K562 (cell line): Measurements from ENCODE around the gene DYNC1H1.

ENCODE experiments used
- HEY1 ChIP-seq: fragments of 250-450 bp; sonication (Bioruptor Pico); IDR thresholded peaks from 2 replicates; pipeline ENCODE4 v1.5.0; 2020; ENCODE audit warnings: mild to moderate bottlenecking, moderate library complexity, borderline replicate concordance
- KDM4B ChIP-seq, 2 experiments: fragments of 450-650 bp in 1 of 2; sonication (generic) in 1 of 2; IDR thresholded peaks; 2 replicates each; pipeline ENCODE4 v1.6.1; 2016 to 2017; ENCODE audit warnings: borderline replicate concordance in 2 of 2, antibody characterized with exemption in 1 of 2, low read depth in 1 of 2, mild to moderate bottlenecking in 1 of 2

GRCh38 chr14:102049258-102050025 is 85.1 kb downstream of the DYNC1H1 start:
- no peak for TF ChIP-seq KDM4B (IDR thresholded peaks at IDR 0.05; ENCODE audit: borderline replicate concordance in 2 of 2, low read depth in 1 of 2)
- no peak for TF ChIP-seq HEY1
